Right ventricle myocardium superior (tissue), 1 donor: Measurements from ENCODE around the gene DAPK2. TPM values are rescaled to one million over a fixed set of nuclear protein-coding genes. Genes with fewer than 3 reads are reported as not detected.

Source experiments
- ATAC-seq: fragments of 200-7000 bp; cut with Tn5 transposase; one replicate; pipeline ENCODE4 v1.9.1; 2020; ENCODE audit warnings: mild to moderate bottlenecking; ENCODE audit not compliant: poor library complexity
- DNase-seq: peaks from one replicate; pipeline ENCODE4 v3.0.0-alpha.2; 2020
- intact Hi-C: fragments of 100-400 bp; cut with DNase I; formaldehyde crosslinking; loops from one replicate; pipeline ENCODE4 v1.11.2; 2022
- total RNA-seq: library from RNA; stranded (reverse); fragmentation: NEBNext Ultra II Directional; extraction: Animal tissue kit (Norgen Biotek cat#: 25700); gene quantifications from one replicate; pipeline ENCODE4 v1.2.1, GENCODE V29; 2021
- donor health status: DM: no; HTN: yes; CAD: no; lungs with severe emphysema.

DAPK2 gene
- total RNA-seq, 1 donor from 2014 or later, result 48.2 TPM

GRCh38 chr15:63915873-63916771 is 130.2 kb downstream of the DAPK2 start:
- intact Hi-C loops, result loop anchor here (10.0 kb wide), 1 partner anchor 129 kb away; the partner anchor contains the start of gene DAPK2
- ATAC-seq, result peak; percentile 30
- DNase-seq, result no peak

DNA sequence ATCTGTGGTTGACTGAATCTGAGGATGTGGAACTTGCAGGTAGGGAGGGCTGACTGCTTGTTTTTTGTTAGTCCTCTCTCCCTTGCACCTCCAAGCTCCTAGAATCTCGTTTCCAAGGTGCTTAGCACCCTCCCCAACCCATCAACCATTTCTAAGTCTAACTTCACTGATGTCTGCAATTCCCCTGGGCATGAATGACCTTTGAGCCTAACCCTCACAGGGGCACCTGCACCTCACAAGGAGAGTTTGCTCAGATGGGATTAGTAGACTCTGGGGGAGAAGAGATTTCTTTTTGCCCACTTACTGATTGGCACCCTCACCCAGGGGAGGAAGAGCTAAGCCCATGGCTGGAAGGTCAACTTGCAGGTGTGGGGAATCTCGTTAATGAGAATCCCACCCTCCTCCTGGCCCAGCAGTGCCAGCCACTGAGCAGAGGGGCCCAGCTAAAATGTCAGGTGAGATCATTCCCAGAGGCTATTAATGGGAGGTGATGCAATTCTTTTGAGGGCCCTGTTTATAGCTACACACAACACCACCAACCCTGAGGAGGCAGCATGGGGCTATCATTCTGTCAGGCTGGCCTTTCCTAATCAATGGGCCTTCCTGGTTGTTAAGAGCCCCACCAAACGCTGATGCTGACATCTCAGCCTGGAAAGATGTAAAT is 130.9 kb downstream of the DAPK2 start:
- ATAC-seq, result peak; percentile 77
- intact Hi-C loops, result loop anchor here (10.0 kb wide), 1 partner anchor 129 kb away; the partner anchor contains the start of gene DAPK2
- DNase-seq, result no peak

- intact Hi-C loops, result loop anchor here (10.0 kb wide), 1 partner anchor 131 kb away; the partner anchor contains the start of gene DAPK2
- DNase-seq (no peak), ATAC-seq (no peak)
Measured at GRCh38 chr15:63913786-63914315, 132.4 kb downstream of the DAPK2 start.

GRCh38 chr15:63913336-63913735 is 132.9 kb downstream of the DAPK2 start:
- ATAC-seq (no peak), DNase-seq (no peak)
- intact Hi-C loops, result loop anchor here (10.0 kb wide), 1 partner anchor 131 kb away; the partner anchor contains the start of gene DAPK2

DNA sequence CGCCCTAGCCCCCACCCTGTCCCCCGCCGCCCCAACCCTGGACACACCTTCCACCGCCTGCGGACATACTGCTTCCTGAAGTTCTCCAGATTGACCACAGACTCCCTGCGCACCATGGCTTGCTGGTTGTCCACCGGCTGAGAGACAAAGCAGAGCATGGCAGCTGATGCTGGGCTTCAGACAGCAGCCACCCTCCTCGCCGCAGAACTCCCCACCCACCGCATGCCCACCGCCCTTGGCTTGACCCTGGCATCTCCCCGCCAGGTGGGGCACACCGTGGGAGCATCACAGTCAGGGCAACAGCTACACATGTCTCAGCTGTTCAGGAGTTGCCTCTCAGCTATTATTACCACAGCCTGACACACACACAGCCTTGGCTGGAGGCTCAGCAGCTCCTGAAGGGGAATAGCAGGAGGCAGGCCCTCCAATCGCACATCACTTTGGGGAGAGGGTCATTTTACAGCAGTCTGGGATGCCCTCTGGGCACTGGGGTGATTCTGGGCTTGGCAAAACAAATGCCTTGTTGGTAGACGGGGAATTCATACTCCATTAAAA is 134.1 kb downstream of the DAPK2 start:
- ATAC-seq (no peak), DNase-seq (no peak)
- intact Hi-C loops, result loop anchor here (10.0 kb wide), 1 partner anchor 133 kb away; the partner anchor contains the start of gene DAPK2

DNA sequence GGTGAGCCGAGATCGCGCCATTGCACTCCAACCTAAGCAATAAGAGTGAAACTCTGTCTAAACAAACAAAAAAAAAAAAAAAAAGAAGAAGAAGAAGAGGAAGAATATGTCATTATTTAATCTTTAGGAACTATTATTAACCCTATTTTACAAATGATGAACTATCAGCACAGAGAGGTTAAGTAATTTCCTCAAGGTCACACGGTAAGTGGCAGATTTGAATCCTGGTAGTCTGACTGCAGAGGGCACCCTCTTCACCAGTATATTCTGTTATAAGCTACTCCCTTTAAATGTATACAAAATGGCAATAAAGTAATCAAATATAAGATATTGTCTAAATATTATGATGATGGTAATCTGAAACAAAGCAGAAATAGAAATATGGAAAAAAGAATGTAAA is 135.1 kb downstream of the DAPK2 start:
- ATAC-seq (no peak), DNase-seq (no peak)
- intact Hi-C loops, result loop anchor here (10.0 kb wide), 1 partner anchor 134 kb away; the partner anchor contains the start of gene DAPK2

DNA sequence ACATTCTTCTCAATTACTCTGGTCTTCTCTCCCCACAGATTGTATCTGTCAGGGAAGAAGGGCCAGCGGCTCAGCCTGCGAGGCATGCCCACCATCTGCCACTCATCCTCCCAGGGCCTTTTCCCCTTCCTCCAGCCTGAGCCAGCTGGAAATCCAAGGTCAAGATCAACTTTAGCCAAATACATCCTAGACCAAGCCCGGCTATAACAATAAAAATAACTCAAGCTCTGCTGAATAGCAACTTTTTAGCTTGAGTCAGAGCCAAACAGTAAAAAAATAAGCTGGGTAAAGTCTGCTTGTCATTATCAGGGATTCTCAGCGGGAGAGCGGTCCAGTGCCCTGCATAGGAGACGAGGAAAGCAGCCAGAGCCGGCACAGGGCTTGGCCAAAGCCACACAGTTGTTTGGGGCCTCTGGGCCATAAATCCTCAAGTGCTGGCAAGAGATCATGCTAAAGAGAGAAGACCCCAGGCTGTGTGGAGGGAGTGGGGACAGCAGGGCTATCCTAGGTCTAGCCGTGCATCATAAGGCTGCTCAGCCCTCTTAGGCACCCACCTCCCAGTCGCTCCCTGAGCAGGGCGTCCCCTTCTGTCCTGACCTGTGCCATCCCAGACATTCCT is 136.4 kb downstream of the DAPK2 start:
- intact Hi-C loops, result loop anchor here (10.0 kb wide), 1 partner anchor 135 kb away; the partner anchor contains the start of gene DAPK2
- ATAC-seq, result peak; percentile 19
- no peak for DNase-seq

DNA sequence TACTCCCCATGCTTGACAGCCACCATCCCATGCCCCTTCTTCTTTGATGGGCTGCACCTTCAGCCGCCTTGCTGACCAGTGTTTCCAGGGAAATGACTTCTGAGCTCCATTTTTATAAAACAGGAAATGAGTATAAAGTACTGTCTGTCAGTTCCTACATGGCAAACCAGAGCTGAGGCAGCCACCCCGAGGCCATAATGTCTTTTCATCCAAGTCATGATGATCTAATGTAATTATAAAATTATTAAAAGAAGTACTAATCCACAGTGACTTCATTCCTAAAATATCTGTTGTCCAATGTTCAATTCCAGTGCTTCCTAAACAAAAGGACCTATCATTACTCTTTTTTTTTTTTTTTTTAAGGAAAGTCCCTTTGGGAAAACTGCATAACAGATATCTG is 137.3 kb downstream of the DAPK2 start:
- no peak for ATAC-seq
- no peak for DNase-seq
- intact Hi-C loops, result no loop called here

DNA sequence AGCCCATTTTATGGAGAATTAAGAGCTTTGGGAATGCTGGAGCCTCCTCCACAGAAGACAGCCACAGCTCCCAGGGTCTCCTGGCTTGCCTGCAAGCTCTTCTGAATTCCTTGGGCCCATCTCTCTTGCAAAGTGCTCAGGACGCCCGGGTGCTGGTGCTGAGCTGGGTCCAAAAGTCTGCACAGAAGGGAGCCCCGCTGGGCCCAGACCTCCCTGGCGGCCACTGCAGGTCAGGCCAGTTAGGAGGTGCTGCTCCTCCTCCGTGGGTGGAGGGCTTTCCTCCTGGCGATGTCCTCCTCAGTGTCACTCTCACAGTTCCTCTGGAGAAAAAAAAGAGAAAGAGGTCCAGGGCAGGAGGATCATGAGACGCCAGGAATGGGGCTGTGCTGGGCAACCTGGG is 138.0 kb downstream of the DAPK2 start:
- no peak for ATAC-seq
- intact Hi-C loops, result no loop called here
- no peak for DNase-seq

GRCh38 chr15:63907521-63907920 is 138.8 kb downstream of the DAPK2 start:
- intact Hi-C loops, result no loop called here
- DNase-seq (no peak), ATAC-seq (no peak)

DNA sequence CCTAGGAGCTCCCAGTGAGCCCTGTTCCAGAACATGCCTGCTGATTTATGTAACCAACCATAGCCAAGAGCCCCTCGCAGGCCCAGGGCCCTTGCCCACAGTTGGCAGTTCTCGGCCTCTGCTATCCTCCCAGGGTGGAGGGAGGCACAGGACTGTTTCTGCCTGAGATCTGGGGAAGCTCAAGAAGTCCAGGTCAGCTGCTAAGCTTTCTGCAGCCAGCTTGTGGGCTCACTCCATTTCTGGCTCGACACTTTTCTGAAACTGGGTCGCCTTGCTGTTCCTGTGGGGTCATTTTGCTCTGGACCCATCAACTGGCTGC is 140.1 kb downstream of the DAPK2 start:
- intact Hi-C loops, result no loop called here
- no peak for DNase-seq
- no peak for ATAC-seq

DNA sequence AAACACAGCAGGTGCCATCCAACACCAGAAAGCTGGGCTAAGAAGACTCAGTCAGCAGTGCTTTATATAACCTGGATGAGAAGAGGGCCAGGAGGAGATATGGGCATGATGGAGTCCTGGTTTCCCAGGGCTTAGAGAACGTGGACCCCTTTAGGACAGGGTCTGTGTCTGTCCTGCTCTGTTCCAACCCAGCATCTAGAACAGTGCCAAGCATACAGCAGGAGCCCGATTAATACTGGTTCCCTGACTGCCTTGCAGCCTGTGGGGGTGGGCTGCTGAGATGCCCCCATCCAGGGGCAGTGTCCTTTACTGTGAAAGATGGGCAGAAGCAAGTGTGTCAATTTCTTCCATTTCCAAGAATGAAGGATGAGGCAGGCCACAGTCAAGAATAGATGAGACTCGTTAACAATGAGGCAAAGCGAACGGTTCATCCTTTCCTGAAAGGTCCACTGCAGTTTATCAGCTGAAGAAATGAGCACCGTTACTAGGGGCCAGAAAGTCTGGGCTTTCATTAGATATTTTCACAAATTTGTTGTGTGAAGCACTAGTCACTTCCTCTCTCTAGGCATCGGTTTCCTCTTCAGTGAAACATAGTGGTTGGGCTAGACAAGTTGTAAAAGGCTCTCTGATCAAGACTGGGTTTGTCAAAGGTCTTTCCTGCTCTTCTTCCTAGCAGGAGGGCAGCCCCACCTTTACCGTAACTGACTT is 140.6 kb downstream of the DAPK2 start:
- intact Hi-C loops, result no loop called here
- ATAC-seq, result peak; percentile 13
- no peak for DNase-seq

DNA sequence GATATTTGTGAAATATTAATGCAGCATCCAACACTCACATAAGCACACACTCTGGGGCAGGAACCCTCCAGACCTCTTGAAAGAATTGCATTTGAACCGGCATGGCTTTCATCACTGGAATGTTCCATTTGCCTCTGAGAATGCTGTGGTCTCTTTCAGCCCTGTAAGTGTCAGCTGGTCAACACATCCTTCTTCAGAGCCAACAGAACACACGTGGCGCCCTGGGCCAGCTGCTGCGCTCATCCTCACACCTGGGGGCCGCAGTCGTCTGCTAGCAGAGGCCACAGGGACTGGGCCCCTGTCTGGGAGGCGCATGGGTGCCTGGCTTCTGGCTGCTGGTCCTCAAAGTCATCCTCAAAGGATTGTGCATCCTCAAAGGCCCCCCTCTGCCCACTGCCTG is 141.2 kb downstream of the DAPK2 start:
- ATAC-seq, result no peak
- intact Hi-C loops, result no loop called here
- no peak for DNase-seq

DNA sequence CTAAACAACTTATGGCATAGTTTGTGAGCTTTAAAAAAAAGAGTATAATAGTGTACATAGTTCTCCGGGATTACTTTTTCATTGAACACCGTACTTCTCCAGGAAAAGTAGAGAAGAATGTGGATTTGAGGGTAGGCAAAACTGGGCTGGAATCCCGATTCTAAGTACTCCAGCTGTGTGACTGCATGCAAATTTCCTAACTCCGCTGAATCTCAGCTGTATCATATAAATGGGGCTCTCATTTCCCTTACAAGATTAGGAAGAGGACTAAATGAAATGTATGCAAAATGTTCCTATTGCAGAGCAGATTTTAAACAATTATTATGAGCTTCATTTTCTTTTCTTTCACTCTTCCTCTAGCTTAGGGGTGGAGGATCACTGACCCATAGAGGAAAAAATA is 142.2 kb downstream of the DAPK2 start:
- DNase-seq (no peak), ATAC-seq (no peak)
- intact Hi-C loops, result no loop called here

- intact Hi-C loops, result no loop called here
- DNase-seq (no peak), ATAC-seq (no peak)
Measured at GRCh38 chr15:63902671-63903035, 143.6 kb downstream of the DAPK2 start.

DNA sequence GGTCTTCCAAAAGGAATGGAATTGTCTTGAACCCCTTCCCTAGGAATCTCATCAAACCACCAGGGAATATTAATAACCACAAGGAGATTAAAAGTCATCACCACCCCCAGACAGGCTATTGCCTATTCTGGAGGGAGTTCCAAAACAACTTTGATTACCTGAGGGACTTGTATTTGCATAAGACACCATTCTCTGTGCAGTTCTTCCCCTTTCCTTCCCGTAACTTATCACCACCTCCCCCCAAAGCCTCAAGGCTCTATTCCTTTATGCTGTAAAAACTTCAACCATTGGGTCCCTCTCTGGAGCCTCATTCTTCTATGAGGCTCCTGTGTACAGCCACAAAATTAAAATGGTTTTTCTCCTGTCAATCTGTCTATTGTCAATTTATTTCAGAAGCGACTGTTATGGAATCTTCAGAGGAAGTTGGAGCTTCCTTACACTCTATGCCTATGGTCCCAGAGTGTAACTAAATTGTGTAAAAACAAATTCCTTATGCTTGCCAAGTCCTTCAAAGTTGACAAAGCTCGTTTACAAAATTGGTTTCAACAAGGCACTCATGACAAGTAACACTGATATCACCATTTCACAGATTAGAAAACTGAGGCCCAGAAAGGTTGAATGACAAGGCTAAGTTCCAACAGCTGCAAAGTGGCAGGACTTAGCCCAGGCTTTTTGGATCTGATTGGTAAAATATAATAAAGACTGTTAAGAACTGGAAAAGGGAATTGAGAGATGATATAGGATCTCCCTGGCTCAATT is 144.2 kb downstream of the DAPK2 start:
- intact Hi-C loops, result no loop called here
- DNase-seq (no peak), ATAC-seq (no peak)

- DNase-seq, result no peak
- no peak for ATAC-seq
- intact Hi-C loops, result no loop called here
Measured at GRCh38 chr15:63900306-63900705, 146.0 kb downstream of the DAPK2 start.
